Activated CD8-positive, alpha-beta memory T cell treated with anti-CD3 and anti-CD28 coated beads for 24 hours (primary cell): Measurements from ENCODE around the gene COX7A1.
"Not testable (repeated sequence)": the region's sequence is repeated elsewhere in the genome, so short reads cannot be mapped to it uniquely, and the experiment has no call there.

Source experiments
- DNase-seq: peaks from one replicate; pipeline ENCODE4 v3.0.0-alpha.2; 2020

Gene COX7A1

GRCh38 chr19:36141039-36141927 lies 11.0 kb downstream of the COX7A1 start:
- peak; percentile 99 for DNase-seq

GRCh38 chr19:36140304-36141038 lies 11.8 kb downstream of the COX7A1 start:
- peak; percentile 85 for DNase-seq

- DNase-seq = peak; percentile 96
Observed at GRCh38 chr19:36139473-36140303, 12.6 kb downstream of the COX7A1 start, which contains the start of gene CAPNS1. Gene CAPNS1 (plus strand): TSS chr19:36140066. CDS start chr19:36141012, 946 bp downstream.

- DNase-seq = no peak
Observed at GRCh38 chr19:36139120-36139472, 13.2 kb downstream of the COX7A1 start.

DNA sequence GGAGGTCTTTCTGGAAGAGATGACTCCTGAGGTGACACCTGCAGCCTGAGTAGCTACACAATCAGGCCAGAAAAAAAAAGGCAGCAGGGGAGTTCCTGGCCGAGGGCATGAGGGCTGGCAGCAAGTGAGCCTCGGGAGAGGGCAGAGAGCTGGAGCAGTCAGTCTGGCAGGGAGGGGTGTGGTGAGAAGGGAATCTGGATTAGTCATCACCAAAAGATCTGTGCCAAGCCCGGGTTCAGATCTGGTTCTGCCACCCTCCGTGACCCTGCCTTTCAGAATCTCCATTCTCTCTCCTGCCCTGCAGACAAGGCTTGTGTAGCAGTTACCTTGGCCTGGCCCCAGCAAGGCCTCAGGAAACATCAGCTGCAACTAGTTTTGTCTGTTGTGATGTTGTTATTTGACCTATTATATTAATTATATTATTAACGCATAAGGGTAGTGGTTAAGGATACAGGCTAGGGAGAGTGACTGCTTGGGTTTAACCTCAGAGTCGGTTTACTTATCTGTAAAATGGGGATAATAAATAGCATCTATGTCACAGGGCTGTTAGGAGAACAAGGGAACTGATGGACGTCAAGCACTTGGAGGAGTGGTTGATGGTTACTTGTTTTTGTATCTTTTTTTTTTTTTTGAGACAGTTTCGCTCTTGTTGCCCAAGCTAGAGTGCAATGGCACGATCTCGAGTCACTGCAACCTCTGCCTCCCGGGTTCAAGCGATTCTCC lies 15.1 kb downstream of the COX7A1 start:
- no peak for DNase-seq

DNA sequence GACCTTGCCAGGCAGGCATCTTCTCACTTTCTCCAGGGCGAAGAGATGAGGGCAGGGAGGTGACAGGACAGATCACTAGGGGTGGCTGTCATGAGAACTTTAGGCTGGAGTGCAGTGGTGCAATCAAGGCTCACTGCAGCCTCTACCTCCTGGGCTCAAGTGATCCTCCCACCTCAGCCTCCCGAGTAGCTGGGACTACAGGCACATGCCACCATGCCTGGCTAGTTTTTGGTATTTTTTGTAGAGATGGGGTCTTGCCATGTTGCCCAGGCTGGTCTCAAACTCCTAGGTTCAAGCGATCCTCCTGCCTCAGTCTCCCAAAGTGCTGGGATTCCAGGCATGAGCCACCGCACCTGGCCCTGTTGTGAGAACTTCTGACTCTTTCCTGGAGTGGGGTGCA lies 17.4 kb downstream of the COX7A1 start:
- not testable (repeated sequence) for DNase-seq

DNA sequence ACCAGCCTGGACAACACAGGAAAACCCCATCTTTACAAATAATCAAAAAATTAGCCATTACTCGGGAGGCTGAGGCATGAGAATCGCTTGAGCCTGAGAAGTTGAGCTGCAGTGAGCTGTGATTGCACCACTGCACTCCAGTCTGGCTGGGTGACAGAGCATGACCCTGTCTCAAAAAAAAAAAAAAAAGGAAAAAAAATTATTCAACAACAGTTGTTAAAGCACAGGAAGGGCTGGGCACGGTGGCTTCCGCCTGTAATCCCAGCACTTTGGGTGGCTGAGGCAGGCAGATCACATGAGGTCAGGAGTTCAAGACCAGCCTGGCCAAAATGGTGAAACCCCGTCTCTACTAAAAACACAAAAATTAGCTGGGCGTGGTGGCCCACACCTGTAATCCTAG lies 21.0 kb downstream of the COX7A1 start:
- not testable (repeated sequence) for DNase-seq

- DNase-seq = no peak
Observed at GRCh38 chr19:36128392-36128736, 23.9 kb downstream of the COX7A1 start.

DNA sequence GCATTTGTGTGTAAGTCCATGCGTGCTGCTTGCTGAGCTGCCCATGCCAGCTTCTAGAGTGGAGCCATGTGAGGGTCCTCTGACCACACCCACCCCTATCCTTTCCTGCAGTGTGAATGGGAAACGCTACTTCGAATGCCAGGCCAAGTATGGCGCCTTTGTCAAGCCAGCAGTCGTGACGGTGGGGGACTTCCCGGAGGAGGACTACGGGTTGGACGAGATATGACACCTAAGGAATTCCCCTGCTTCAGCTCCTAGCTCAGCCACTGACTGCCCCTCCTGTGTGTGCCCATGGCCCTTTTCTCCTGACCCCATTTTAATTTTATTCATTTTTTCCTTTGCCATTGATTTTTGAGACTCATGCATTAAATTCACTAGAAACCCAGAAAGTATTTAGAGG lies 26.7 kb downstream of the COX7A1 start:
- DNase-seq = no peak

GRCh38 chr19:36121486-36122124 lies 30.6 kb downstream of the COX7A1 start:
- no peak for DNase-seq

GRCh38 chr19:36120984-36121358 lies 31.3 kb downstream of the COX7A1 start:
- no peak for DNase-seq

- DNase-seq = no peak
Observed at GRCh38 chr19:36120092-36120983, 31.9 kb downstream of the COX7A1 start.

GRCh38 chr19:36116344-36116637 lies 36.0 kb downstream of the COX7A1 start:
- no peak for DNase-seq

DNA sequence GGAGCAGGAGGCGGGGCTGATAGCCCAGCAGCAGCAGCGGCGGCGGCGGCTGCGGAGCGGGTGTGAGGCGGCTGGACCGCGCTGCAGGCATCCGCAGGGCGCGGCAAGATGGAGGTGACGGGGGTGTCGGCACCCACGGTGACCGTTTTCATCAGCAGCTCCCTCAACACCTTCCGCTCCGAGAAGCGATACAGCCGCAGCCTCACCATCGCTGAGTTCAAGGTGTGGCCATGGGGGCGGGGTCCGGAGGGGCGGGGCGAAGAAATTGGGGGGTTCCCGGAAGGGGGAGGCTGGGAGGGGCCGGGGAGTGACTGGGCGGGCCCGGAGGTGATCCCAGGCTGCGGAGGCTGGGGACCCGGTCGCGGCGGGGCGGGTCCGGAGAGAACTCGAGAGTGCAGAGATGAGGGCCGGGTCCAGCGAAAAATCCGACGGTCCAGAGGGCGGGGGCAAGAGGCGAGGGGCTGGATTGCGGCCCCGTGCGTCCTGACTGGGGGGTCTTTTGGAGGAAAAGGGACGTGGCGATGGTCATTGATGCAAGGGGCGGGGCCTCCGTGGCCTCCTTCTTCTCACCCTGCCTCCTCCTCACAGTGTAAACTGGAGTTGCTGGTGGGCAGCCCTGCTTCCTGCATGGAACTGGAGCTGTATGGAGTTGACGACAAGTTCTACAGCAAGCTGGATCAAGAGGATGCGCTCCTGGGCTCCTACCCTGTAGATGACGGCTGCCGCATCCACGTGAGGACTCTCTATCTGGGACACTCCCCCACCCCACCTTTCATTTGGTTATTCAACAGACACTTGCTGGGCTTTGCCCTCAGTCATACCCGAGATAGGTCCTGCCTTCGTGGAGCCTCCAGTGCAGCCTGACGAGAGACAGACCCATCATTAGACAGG lies 36.5 kb downstream of the COX7A1 start, which contains the start of gene TBCB:
TBCB (plus strand) TSS at position 16 of the 891 bp plus-strand sequence; CDS start at position 109, 93 bp downstream.
- peak; percentile 97 for DNase-seq

- peak; percentile 99 for DNase-seq
Observed at GRCh38 chr19:36114721-36115452, 37.4 kb downstream of the COX7A1 start, which contains the start of gene POLR2I. Gene POLR2I (minus strand): TSS chr19:36114875. CDS start chr19:36114856, 19 bp downstream.

DNA sequence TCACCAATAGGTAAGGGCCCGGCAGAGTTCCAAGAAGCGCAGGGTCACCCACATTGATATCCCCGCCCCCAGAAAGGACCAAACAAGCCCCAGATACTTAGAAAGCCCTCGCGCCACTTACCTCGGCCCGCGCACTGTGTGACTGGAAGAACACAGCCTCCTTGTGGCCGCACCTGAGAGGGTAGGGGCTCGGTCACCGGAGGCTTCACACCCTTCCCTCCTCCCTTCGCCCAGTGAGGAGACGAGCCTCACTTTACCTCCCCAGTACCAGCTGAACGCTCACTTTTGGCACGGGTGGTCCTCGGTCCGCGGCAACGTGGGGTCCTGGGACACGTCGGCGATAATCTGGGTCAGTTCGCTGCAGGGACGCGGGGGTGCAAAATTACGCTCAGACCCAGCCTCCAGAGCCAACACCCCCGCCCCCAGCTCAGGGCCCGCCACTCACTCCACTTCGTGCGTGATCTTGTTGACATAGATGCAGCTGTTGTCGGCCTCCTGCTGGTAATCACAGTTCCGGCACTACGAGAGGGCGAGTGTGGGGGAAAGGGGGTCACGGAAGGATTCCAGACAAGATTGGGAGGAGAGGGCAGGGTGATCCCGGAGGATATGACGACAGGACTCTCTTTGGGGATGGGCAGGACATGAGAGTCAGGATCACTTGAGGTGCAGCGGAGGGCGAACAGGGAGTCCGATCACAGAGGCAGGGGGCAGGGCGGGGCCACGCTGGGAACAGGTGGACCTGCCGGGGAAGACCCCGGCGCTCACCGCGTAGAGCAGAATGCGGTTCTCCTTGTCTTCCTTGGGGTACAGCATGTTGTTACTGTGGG lies 38.1 kb downstream of the COX7A1 start:
- DNase-seq = peak; percentile 64

DNA sequence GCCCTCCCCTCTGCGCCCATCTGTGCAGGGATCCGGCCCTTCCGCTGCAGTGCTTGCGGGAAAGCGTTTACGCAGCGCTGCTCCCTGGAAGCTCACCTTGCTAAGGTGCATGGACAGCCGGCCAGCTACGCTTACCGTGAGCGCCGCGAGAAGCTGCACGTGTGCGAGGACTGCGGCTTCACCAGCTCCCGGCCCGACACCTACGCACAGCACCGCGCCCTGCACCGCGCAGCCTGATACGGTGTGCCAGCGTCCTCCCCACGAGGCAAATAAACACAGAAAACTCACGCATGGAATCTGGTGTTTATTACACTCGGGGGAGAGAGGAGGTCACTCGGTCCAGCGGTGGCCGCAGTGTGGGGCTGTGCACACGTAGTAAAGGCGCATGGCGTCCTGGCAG lies 38.8 kb downstream of the COX7A1 start:
- DNase-seq = no peak

DNA sequence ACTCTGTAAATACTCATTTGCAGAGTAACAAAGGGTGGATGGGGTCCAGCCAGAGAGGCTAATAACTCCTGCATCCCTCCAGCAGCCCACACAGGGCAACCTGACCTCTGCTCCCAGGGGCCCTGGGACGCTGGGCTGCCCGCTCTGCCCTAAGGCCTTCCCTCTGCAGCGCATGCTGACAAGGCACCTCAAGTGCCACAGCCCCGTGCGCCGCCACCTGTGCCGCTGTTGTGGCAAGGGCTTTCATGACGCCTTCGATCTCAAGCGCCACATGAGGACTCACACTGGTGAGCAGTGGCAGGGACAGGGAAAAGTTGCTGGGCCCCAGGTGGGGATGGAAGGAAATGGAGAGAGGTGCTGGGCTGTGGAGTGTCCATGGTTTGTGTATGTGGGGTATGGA lies 39.6 kb downstream of the COX7A1 start:
- no peak for DNase-seq
